Right ventricle myocardium inferior (tissue), 1 donor: ENCODE results near the gene CUZD1. TPM values are rescaled to one million over a fixed set of nuclear protein-coding genes. Genes with fewer than 3 reads are reported as not detected.
"Not testable (repeated sequence)": the region's sequence is repeated elsewhere in the genome, so short reads cannot be mapped to it uniquely, and the experiment has no call there.

Experiments used
- ATAC-seq: fragments of 200-7000 bp; cut with Tn5 transposase; one replicate; pipeline ENCODE4 v1.9.1; 2020; ENCODE audit warnings: mild to moderate bottlenecking, moderate library complexity
- DNase-seq: peaks from one replicate; pipeline ENCODE4 v3.0.0; 2021; ENCODE audit errors: missing footprints
- intact Hi-C: fragments of 100-400 bp; cut with DNase I; formaldehyde crosslinking; loops from one replicate; pipeline ENCODE4 v1.11.0; 2022
- long read RNA-seq: library from polyadenylated mRNA; unstranded; transcript quantifications from one replicate; pipeline ENCODE4 v2.0.0, GENCODE V29; 2021
- total RNA-seq: library from RNA; stranded (reverse); fragmentation: NEBNext Ultra II Directional; extraction: Animal tissue kit (Norgen Biotek cat#: 25700); gene quantifications from one replicate; pipeline ENCODE4 v1.2.1, GENCODE V29; 2021
- donor health status: DM: no; HTN: yes; CAD: no; lungs with severe emphysema.

Gene CUZD1
- not detected for total RNA-seq
- long read RNA-seq: 0 reads

- ATAC-seq (no peak), DNase-seq (no peak)
- intact Hi-C loops: no loop called here
Measured at GRCh38 chr10:122845783-122846332, at the start of gene CUZD1. Gene CUZD1 (minus strand): TSS chr10:122845857. CDS start chr10:122845843, 14 bp downstream.

- ATAC-seq: no peak
Measured at GRCh38 chr10:122894261-122894944, 48.7 kb upstream of the CUZD1 start.

GRCh38 chr10:122884166-122884565 is 38.5 kb upstream of the CUZD1 start:
- intact Hi-C loops: no loop called here
- no peak for ATAC-seq
- no peak for DNase-seq

More at GRCh38 chr10:122894261-122894944, 48.7 kb upstream of the CUZD1 start:
- no peak for DNase-seq
- intact Hi-C loops: no loop called here

- DNase-seq: no peak
- intact Hi-C loops: no loop called here
- ATAC-seq: no peak
Measured at GRCh38 chr10:122882766-122883165, 37.1 kb upstream of the CUZD1 start.

GRCh38 chr10:122879339-122880273 is 33.9 kb upstream of the CUZD1 start, which contains the start of gene FAM24B:
Gene FAM24B (minus strand): TSS chr10:122879581. CDS start chr10:122850515, 29,066 bp downstream.
- ATAC-seq (peak; percentile 97), DNase-seq (peak; percentile 94)
- intact Hi-C loops: no loop called here

- ATAC-seq: peak; percentile 42
Measured at GRCh38 chr10:122878799-122879338, 33.2 kb upstream of the CUZD1 start.

GRCh38 chr10:122877264-122877663 is 31.6 kb upstream of the CUZD1 start:
- ATAC-seq (no peak), DNase-seq (no peak)
- intact Hi-C loops: no loop called here

More at GRCh38 chr10:122878799-122879338, 33.2 kb upstream of the CUZD1 start:
- DNase-seq: no peak
- intact Hi-C loops: no loop called here

- no peak for DNase-seq
- intact Hi-C loops: no loop called here
- no peak for ATAC-seq
Measured at GRCh38 chr10:122876467-122876855, 30.8 kb upstream of the CUZD1 start.

GRCh38 chr10:122875843-122876466 is 30.3 kb upstream of the CUZD1 start:
- no peak for DNase-seq
- intact Hi-C loops: no loop called here
- no peak for ATAC-seq

GRCh38 chr10:122871947-122872346 is 26.3 kb upstream of the CUZD1 start:
- intact Hi-C loops, DNase-seq, ATAC-seq: not testable (repeated sequence)

GRCh38 chr10:122868768-122869167 is 23.1 kb upstream of the CUZD1 start:
- ATAC-seq, intact Hi-C loops, DNase-seq: not testable (repeated sequence)

- ATAC-seq, intact Hi-C loops, DNase-seq: not testable (repeated sequence)
Measured at GRCh38 chr10:122866757-122867482, 21.3 kb upstream of the CUZD1 start.

GRCh38 chr10:122864901-122865300 is 19.2 kb upstream of the CUZD1 start:
- intact Hi-C loops: no loop called here
- DNase-seq (no peak), ATAC-seq (no peak)

GRCh38 chr10:122864194-122864592 is 18.5 kb upstream of the CUZD1 start:
- ATAC-seq: no peak
- intact Hi-C loops: no loop called here
- no peak for DNase-seq

GRCh38 chr10:122863216-122864193 is 17.8 kb upstream of the CUZD1 start:
- ATAC-seq (no peak), DNase-seq (no peak)
- intact Hi-C loops: no loop called here

- intact Hi-C loops: no loop called here
- ATAC-seq (no peak), DNase-seq (no peak)
Measured at GRCh38 chr10:122861711-122862161, 16.1 kb upstream of the CUZD1 start.

- no peak for ATAC-seq
- DNase-seq: no peak
- intact Hi-C loops: no loop called here
Measured at GRCh38 chr10:122859527-122859926, 13.9 kb upstream of the CUZD1 start.
